ENCODE measurements around the gene GPR143. TPM values are rescaled to one million over a fixed set of nuclear protein-coding genes. Genes with fewer than 3 reads are reported as not detected.
"Not testable (repeated sequence)": the region's sequence is repeated elsewhere in the genome, so short reads cannot be mapped to it uniquely, and the experiment has no call there.

Gene GPR143
- total RNA-seq, 2 experiments from 2014 or later: not detected

GRCh38 chrX:9785944-9786797 lies 20.5 kb upstream of the GPR143 start, which contains the start of gene SHROOM2:
SHROOM2 (plus strand) TSS chrX:9786429; CDS start chrX:9786546, 117 bp downstream.
- ChIA-PET POLR2A (no interaction called here), CTCF (no interaction called here)
- H3K9me3 Mint-ChIP-seq: no peaks in the 10 kb centered on the region
- H3K4me3 Mint-ChIP-seq: no peak within 1 kb of the TSS
- no peak within 1 kb of the TSS for H3K27ac Mint-ChIP-seq
- DNase-seq: no peak
- H3K27me3 Mint-ChIP-seq: peaks cover 43% of the 10 kb centered on the region
- H3K4me1 Mint-ChIP-seq: no peaks in the 10 kb centered on the region
- H3K36me3 Mint-ChIP-seq (ENCODE audit: low read depth): no peaks in the 10 kb centered on the region

DNA sequence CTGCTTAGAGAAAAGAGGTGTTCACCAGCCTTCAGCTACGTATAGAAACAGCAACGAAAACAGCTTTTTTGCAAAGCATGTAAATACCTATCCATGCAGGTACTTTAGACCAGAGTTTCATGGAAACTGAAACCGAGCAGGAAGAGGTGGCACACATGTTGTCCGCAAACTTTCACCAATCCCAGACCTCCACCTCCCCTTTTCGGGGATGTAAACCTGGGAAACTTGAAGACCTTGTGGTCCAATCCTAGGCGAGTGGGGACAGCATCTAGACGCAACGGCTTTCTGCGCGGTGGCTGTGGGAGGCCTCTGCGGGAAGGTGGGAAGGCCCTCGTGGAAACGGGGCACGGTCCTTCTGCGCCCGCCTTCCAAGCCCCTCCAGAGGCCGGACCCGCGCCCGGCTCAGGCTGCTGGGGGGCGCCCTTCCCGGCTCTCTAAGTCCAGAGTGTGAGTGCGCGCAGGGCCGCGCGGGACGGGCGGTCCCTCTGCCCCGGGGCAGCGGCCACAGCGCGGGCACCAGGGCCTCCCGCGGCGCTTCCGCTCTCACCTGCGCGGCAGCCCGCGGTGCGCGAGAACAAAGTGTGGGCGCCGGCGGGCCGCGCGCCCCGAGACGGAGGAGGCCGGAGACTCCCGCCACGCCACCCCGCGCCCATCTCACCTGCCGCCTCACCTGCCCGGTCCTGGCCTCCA lies 19.8 kb upstream of the GPR143 start:
- H3K27me3 Mint-ChIP-seq: peaks cover 40% of the 10 kb centered on the region
- POLR2A ChIA-PET: no interaction called here
- no peak overlapping the region for H3K27ac Mint-ChIP-seq
- CTCF ChIA-PET: no interaction called here
- DNase-seq: no peak
- no peak overlapping the region for H3K4me3 Mint-ChIP-seq
- no peaks in the 10 kb centered on the region for H3K9me3 Mint-ChIP-seq
- H3K4me1 Mint-ChIP-seq: no peaks in the 10 kb centered on the region
- H3K36me3 Mint-ChIP-seq (ENCODE audit: low read depth): no peaks in the 10 kb centered on the region

DNA sequence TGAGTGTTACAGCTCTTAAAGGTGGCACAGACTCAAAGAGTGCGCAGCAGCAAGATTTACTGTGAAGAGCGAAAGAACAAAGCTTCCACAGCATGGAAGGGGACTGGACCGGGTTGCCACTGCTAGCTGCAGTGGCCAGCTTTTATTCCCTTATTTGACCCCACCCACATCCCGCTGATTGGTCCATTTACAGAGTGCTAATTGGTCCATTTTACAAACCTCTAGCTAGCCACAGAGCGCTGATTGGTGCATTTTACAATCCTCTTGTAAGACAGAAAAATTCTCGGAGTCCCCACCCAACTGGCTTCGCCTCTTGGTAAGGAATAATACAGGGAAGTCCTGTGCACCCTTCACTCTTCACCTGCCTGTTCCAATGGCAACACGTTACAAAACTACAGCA lies 18.7 kb upstream of the GPR143 start:
- H3K36me3 Mint-ChIP-seq (ENCODE audit: low read depth): no peaks in the 10 kb centered on the region
- ChIA-PET POLR2A (no interaction called here), CTCF (no interaction called here)
- DNase-seq: no peak
- H3K27me3 Mint-ChIP-seq: peaks cover 40% of the 10 kb centered on the region
- no peaks in the 10 kb centered on the region for H3K9me3 Mint-ChIP-seq
- H3K4me3 Mint-ChIP-seq: no peak overlapping the region
- H3K27ac Mint-ChIP-seq: no peak overlapping the region
- H3K4me1 Mint-ChIP-seq: no peaks in the 10 kb centered on the region

DNA sequence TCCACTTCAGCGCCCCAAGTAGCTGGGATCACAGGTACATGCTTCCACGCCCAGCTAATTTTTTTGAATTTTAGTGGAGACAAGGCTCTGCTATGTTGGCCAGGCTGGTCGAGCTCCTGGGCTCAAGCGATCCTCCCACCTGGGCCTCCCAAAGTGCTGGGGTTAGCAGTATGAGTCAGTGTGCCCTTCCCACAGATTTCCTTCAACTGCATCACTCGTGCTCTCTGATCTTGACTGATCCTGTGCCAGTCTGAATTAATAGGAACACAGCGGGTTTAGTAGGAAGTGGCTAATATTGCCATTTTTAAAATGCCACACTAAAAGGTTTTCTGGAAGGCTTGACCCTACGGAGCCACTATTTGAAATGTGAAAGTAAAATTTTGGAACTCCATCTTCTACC lies 16.3 kb upstream of the GPR143 start:
- H3K36me3 Mint-ChIP-seq (ENCODE audit: low read depth): no peaks in the 10 kb centered on the region
- no peak overlapping the region for H3K27ac Mint-ChIP-seq
- no peak for DNase-seq
- POLR2A ChIA-PET: no interaction called here
- H3K27me3 Mint-ChIP-seq: peaks cover 23% of the 10 kb centered on the region
- no peak overlapping the region for H3K4me3 Mint-ChIP-seq
- CTCF ChIA-PET: no interaction called here
- no peaks in the 10 kb centered on the region for H3K4me1 Mint-ChIP-seq
- H3K9me3 Mint-ChIP-seq: no peaks in the 10 kb centered on the region

DNA sequence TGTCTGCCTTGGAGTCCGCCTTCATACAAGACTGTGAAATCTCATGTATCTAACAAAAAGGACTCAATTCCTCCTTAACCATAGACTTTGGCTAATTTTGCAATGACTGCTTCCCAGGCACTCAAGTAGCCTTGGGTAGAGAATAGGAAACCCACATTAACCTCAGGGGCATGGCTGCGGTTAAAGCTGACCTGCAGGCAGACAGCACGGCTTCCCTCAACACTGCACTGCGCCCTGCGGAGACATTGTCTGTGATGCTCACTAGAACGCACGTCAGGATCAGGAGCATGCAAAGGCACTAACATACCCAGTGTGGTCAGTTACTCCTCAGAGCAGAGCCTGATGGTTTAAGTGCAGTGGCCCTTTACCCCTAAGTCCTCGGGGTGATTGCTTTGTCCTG lies 10.3 kb upstream of the GPR143 start:
- peaks cover 21% of the 10 kb centered on the region for H3K27me3 Mint-ChIP-seq
- no peaks in the 10 kb centered on the region for H3K36me3 Mint-ChIP-seq (ENCODE audit: low read depth)
- POLR2A ChIA-PET: no interaction called here
- H3K9me3 Mint-ChIP-seq: no peaks in the 10 kb centered on the region
- H3K4me1 Mint-ChIP-seq: no peaks in the 10 kb centered on the region
- no peak overlapping the region for H3K27ac Mint-ChIP-seq
- CTCF ChIA-PET: no interaction called here
- no peak overlapping the region for H3K4me3 Mint-ChIP-seq
- DNase-seq: no peak

- no peaks in the 10 kb centered on the region for H3K4me1 Mint-ChIP-seq
- no peaks in the 10 kb centered on the region for H3K36me3 Mint-ChIP-seq (ENCODE audit: low read depth)
- H3K4me3 Mint-ChIP-seq: no peak overlapping the region
- DNase-seq: no peak
- H3K27ac Mint-ChIP-seq: no peak overlapping the region
- CTCF ChIA-PET: no interaction called here
- POLR2A ChIA-PET: no interaction called here
- no peaks in the 10 kb centered on the region for H3K9me3 Mint-ChIP-seq
- peaks cover 18% of the 10 kb centered on the region for H3K27me3 Mint-ChIP-seq
Observed at GRCh38 chrX:9772943-9773342, 7.3 kb upstream of the GPR143 start.

DNA sequence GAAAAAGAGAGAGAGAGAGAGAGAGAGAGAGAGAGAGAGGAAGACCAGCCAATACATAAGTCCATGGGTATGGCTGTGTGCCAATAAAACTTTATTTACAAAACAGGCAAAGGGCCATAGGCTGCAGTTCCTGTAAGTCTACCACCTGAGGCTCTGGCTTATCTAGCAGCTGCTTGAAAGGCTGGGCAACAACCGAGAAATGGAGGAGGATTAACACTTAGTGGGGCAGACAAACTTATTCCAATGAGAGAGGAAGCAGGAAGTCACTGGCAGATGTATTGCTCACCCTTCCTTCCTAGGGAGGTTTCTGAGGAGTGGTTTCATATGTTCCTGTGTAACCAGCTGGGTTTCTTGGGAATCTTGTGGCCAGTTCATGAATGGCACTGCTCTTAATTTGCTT lies 4.7 kb upstream of the GPR143 start:
- Mint-ChIP-seq H3K27me3 (peaks cover 12% of the 10 kb centered on the region), H3K4me3 (no peak overlapping the region), H3K27ac (no peak overlapping the region), H3K36me3 (ENCODE audit: low read depth) (no peaks in the 10 kb centered on the region), H3K4me1 (no peaks in the 10 kb centered on the region), H3K9me3 (no peaks in the 10 kb centered on the region)
- ChIA-PET POLR2A (no interaction called here), CTCF (no interaction called here)
- DNase-seq: no peak

GRCh38 chrX:9768321-9768839 lies 2.7 kb upstream of the GPR143 start:
- H3K36me3 Mint-ChIP-seq (ENCODE audit: low read depth); DNase-seq; H3K4me1 Mint-ChIP-seq; POLR2A ChIA-PET; H3K27ac Mint-ChIP-seq; CTCF ChIA-PET; H3K9me3 Mint-ChIP-seq; H3K4me3 Mint-ChIP-seq: not testable (repeated sequence)
- H3K27me3 Mint-ChIP-seq: peaks cover 12% of the 10 kb centered on the region

DNA sequence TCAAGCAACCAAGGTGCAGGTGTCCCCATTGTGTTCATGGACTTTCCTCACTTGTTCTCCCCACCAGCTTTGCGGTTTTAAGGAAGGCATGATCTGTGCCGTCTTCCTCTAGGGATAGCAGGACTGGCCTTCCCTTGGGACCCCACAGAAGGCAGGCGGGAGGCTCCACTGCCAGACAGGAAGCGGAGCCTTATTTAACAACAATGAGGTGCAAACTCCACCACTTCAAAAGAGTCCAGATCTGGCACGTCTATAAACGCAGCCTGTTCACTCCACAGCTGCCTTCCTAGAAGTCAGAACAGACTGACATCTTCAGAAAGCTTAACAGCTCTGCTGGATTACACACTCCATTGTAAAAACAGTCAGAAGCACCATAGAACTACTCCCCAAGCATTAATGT lies 1.7 kb upstream of the GPR143 start:
- Mint-ChIP-seq H3K4me3 (no peak overlapping the region), H3K4me1 (no peaks in the 10 kb centered on the region), H3K9me3 (no peaks in the 10 kb centered on the region), H3K27ac (no peak overlapping the region), H3K27me3 (peaks cover 15% of the 10 kb centered on the region), H3K36me3 (ENCODE audit: low read depth) (no peaks in the 10 kb centered on the region)
- CTCF ChIA-PET: interaction anchor here (0.7 kb wide), 1 partner anchor 90 kb away, joined by 3 read pairs; no protein-coding TSS in a partner anchor
- POLR2A ChIA-PET: no interaction called here
- DNase-seq: no peak

DNA sequence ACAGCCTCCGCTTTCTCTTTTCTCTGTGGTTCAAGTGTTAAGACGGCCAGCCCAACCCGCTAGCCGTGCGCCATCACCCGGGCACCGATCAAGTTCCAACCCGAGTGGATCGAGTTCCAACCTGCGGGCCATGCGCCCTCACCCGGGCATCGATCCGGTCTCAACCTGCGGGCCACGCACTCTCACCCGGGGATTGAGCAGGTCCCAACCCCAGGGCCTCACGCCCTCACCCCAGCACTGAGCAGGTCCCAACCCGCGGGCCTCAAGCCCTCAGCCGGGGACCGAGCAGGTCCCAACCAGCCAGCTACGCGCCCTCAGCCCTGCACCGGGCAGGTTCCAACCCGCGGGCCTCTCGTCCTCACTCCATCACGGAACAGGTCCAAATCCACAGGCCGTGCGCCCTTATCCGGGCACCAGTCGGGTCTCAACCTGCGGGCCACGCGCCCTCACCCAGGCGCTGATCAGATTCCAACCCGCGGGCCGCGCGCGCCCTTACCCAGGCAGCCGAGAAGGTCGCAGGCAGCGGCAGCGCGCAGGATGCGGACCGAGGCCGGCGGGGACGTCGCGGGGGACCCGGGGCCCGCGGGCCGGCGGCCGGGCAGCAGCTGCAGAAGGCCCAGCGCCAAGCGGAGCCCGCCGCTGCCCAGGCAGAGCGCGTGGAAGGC lies 443 bp downstream of the GPR143 start:
- H3K9me3 Mint-ChIP-seq: no peaks in the 10 kb centered on the region
- peaks cover 16% of the 10 kb centered on the region for H3K27me3 Mint-ChIP-seq
- POLR2A ChIA-PET: no interaction called here
- DNase-seq: no peak
- no peaks in the 10 kb centered on the region for H3K4me1 Mint-ChIP-seq
- CTCF ChIA-PET: no interaction called here
- H3K4me3 Mint-ChIP-seq: no peak overlapping the region
- no peak overlapping the region for H3K27ac Mint-ChIP-seq
- H3K36me3 Mint-ChIP-seq (ENCODE audit: low read depth): no peaks in the 10 kb centered on the region

DNA sequence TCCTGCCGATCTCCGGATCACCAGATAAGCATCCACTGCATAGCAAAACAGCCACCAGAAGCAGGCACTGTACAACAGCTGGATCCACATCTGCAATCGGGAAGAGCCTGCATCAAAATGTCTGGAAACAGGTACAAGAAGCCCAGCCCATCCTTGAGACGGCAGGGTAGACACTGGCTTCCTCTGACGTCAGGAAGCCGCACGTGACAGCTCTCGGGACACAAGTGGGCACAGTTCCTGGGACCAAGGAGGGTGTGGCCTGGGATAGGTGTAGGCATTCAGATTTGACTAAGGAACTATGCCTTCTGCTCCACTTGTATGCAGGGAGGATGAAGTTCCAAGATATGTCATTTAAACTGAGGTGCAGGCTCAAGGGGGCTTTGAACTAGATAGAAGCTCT lies 6.3 kb downstream of the GPR143 start:
- Mint-ChIP-seq H3K36me3 (ENCODE audit: low read depth) (no peaks in the 10 kb centered on the region), H3K27me3 (peaks cover 7% of the 10 kb centered on the region), H3K4me1 (no peaks in the 10 kb centered on the region), H3K4me3 (no peak overlapping the region), H3K27ac (no peak overlapping the region), H3K9me3 (no peaks in the 10 kb centered on the region)
- DNase-seq: no peak
- POLR2A ChIA-PET: no interaction called here
- CTCF ChIA-PET: no interaction called here

- H3K36me3 Mint-ChIP-seq (ENCODE audit: low read depth): no peaks in the 10 kb centered on the region
- POLR2A ChIA-PET: no interaction called here
- H3K9me3 Mint-ChIP-seq: no peaks in the 10 kb centered on the region
- DNase-seq: no peak
- H3K4me1 Mint-ChIP-seq: no peaks in the 10 kb centered on the region
- no peak overlapping the region for H3K27ac Mint-ChIP-seq
- CTCF ChIA-PET: no interaction called here
- H3K4me3 Mint-ChIP-seq: no peak overlapping the region
- H3K27me3 Mint-ChIP-seq: peaks cover 3% of the 10 kb centered on the region
Observed at GRCh38 chrX:9758021-9758638, 7.5 kb downstream of the GPR143 start.

DNA sequence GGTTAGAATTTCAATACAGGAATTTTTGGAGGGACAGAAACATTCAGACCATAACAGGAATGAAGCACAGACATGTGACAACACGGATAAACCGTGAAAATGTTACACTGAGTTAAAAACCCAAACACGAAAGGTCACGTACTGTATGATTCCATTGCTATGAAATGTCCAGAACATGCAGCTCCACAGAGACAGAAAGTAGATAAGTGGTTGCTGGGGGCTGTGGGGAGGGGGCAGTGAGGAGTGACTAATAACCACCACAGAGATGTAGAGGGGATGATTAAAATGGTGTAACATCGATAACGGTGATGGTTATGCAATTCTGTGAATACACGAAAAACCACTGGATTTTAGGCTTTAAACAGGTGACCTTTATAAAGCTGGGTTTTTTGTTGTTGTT lies 8.3 kb downstream of the GPR143 start:
- no peaks in the 10 kb centered on the region for H3K4me1 Mint-ChIP-seq
- no peak overlapping the region for H3K4me3 Mint-ChIP-seq
- H3K36me3 Mint-ChIP-seq (ENCODE audit: low read depth): no peaks in the 10 kb centered on the region
- no peak for DNase-seq
- ChIA-PET POLR2A (no interaction called here), CTCF (no interaction called here)
- H3K27me3 Mint-ChIP-seq: peaks cover 2% of the 10 kb centered on the region
- H3K27ac Mint-ChIP-seq: no peak overlapping the region
- H3K9me3 Mint-ChIP-seq: no peaks in the 10 kb centered on the region
